Panc1 (cell line): ENCODE results near the gene MICA. TPM values are rescaled to one million over a fixed set of nuclear protein-coding genes. Genes with fewer than 3 reads are reported as not detected.

Experiments used
- ATAC-seq: fragments of 200-7000 bp; cut with Tn5 transposase; 2 replicates; pipeline ENCODE4 v1.9.1; 2020; ENCODE audit warnings: mild to moderate bottlenecking, moderate library complexity
- BruUV-seq: library from RNA; stranded (reverse); fragments of 400-500 nt; replicated peaks from 2 replicates; lab custom pipeline; 2021; lab: Mats Ljungman, UMichigan
- CTCF ChIA-PET: fragments of 300-600 bp; sonication (Branson Sonifier 250); formaldehyde crosslinking; loops from one replicate; lab custom pipeline; 2022; ENCODE audit warnings: antibody characterized with exemption; lab: Charles Lee
- POLR2A ChIA-PET: fragments of 300-600 bp; sonication (Branson Sonifier 250); formaldehyde crosslinking; loops from one replicate; lab custom pipeline; 2022; ENCODE audit warnings: antibody characterized with exemption; lab: Charles Lee
- DNase-seq: peaks from one replicate; pipeline ENCODE4 v3.0.0-alpha.2; 2010; ENCODE audit warnings: low read depth, low spot score
- H3K27ac ChIP-seq: 2 replicates; pipeline ENCODE4 v1.5.1; 2011; ENCODE audit warnings: mild to moderate bottlenecking, low read length, inconsistent platforms
- H3K27me3 ChIP-seq: fragments of 200-500 bp; sonication (Bioruptor generic); 2 replicates; pipeline ENCODE4 v1.6.0; 2014; ENCODE audit warnings: low read length, inconsistent platforms; ENCODE audit not compliant: control insufficient read depth, insufficient read depth
- H3K36me3 ChIP-seq: fragments of 200-500 bp; sonication (Bioruptor generic); 2 replicates; pipeline ENCODE4 v1.5.1; 2014; ENCODE audit warnings: inconsistent platforms, mild to moderate bottlenecking, low read length, moderate library complexity; ENCODE audit not compliant: control insufficient read depth, insufficient read depth
- H3K4me1 ChIP-seq: 2 replicates; pipeline ENCODE4 v1.5.1; 2011; ENCODE audit warnings: inconsistent platforms, mild to moderate bottlenecking, low read length, moderate library complexity; ENCODE audit not compliant: control insufficient read depth, insufficient read depth
- H3K4me3 ChIP-seq, 2 experiments: 2 replicates each; pipeline ENCODE4 v1.5.1; 2011 to 2012; ENCODE audit warnings: low read depth in 2 of 2, low read length in 2 of 2, mild to moderate bottlenecking in 2 of 2, inconsistent platforms in 1 of 2, moderate library complexity in 1 of 2
- H3K9me3 ChIP-seq: fragments of 200-500 bp; sonication (Bioruptor generic); 2 replicates; pipeline ENCODE4 v1.5.1; 2014; ENCODE audit warnings: low read depth, mild to moderate bottlenecking, inconsistent platforms, low read length, moderate library complexity; ENCODE audit not compliant: control insufficient read depth, insufficient read depth
- CTCF ChIP-seq: fragments of 450-650 bp; IDR thresholded peaks from 2 replicates; pipeline ENCODE4 v1.5.1; 2017; ENCODE audit warnings: mild to moderate bottlenecking
- POLR2AphosphoS5 ChIP-seq: IDR thresholded peaks from 2 replicates; pipeline ENCODE4 v1.6.1; 2012; ENCODE audit warnings: mild to moderate bottlenecking, low read depth, low read length, moderate library complexity
- REST ChIP-seq, 2 experiments: IDR thresholded peaks; 2 replicates each; pipeline ENCODE4 v1.6.1; 2011 to 2012; ENCODE audit warnings: low read depth in 2 of 2, control low read depth in 1 of 2, low read length in 1 of 2, mild to moderate bottlenecking in 1 of 2, moderate library complexity in 1 of 2; ENCODE audit not compliant: insufficient read depth in 1 of 2
- SIN3A ChIP-seq: IDR thresholded peaks from 2 replicates; pipeline ENCODE4 v1.6.1; 2012; ENCODE audit warnings: low read depth, mild to moderate bottlenecking, low read length, moderate library complexity, borderline replicate concordance; ENCODE audit not compliant: insufficient read depth
- TCF7L2 ChIP-seq: IDR thresholded peaks from 2 replicates; pipeline ENCODE4 v1.6.1; 2011; ENCODE audit warnings: mild to moderate bottlenecking, low read depth, low read length, inconsistent platforms
- in situ Hi-C: cut with HindIII; loops from 2 replicates; pipeline ENCODE4 v1.10.0; 2016; ENCODE audit warnings: low sequenced_read_pairs, low pct_unique_long_range_greater_than_20kb
- intact Hi-C: fragments of 100-400 bp; cut with micrococcal nuclease; formaldehyde crosslinking; loops from one replicate; pipeline ENCODE4 v1.10.0; 2022; ENCODE audit not compliant: unreplicated experiment
- total RNA-seq: library from RNA; stranded (reverse); gene quantifications from one replicate; pipeline ENCODE4 v1.2.1, GENCODE V29; 2021; ENCODE audit not compliant: unreplicated experiment

Gene MICA
- total RNA-seq, 1 experiment from 2014 or later = 33.9 TPM

- Histone ChIP-seq H3K4me3 (no peak overlapping the region), H3K27ac (no peak overlapping the region), H3K4me1 (no peaks in the 10 kb centered on the region), H3K27me3 (peaks cover 11% of the 10 kb centered on the region), H3K9me3 (no peaks in the 10 kb centered on the region), H3K36me3 (no peaks in the 10 kb centered on the region)
- in situ Hi-C loops (no loop called here), intact Hi-C loops (no loop called here)
- TF ChIP-seq POLR2AphosphoS5 (no peak), CTCF (no peak), SIN3A (no peak), TCF7L2 (no peak), REST (IDR thresholded peaks at IDR 0.05; ENCODE audit: insufficient read depth in 1 of 2, low read depth in 2 of 2, low read length in 1 of 2) (no peak)
- CTCF ChIA-PET = no interaction called here
- ATAC-seq = no peak
- no TSS peak for BruUV-seq
- DNase-seq = no peak
- POLR2A ChIA-PET = interaction anchor here (0.6 kb wide), 1 partner anchor 21 kb away, joined by 5 read pairs; no protein-coding TSS in a partner anchor
These were observed 23.5 kb upstream of the MICA start for GRCh38 chr6:31379850-31380249.

- DNase-seq (no peak), ATAC-seq (no peak)
- Histone ChIP-seq H3K27ac (no peak overlapping the region), H3K27me3 (peaks cover 2% of the 10 kb centered on the region), H3K4me3 (no peak overlapping the region), H3K36me3 (no peaks in the 10 kb centered on the region), H3K9me3 (no peaks in the 10 kb centered on the region), H3K4me1 (no peaks in the 10 kb centered on the region)
- in situ Hi-C loops = no loop called here
- no TSS peak for BruUV-seq
- CTCF ChIA-PET = no interaction called here
- intact Hi-C loops = no loop called here
- TF ChIP-seq REST (IDR thresholded peaks at IDR 0.05; ENCODE audit: insufficient read depth in 1 of 2, low read depth in 2 of 2, low read length in 1 of 2) (no peak), TCF7L2 (no peak), POLR2AphosphoS5 (no peak), SIN3A (no peak), CTCF (no peak)
- POLR2A ChIA-PET = no interaction called here
These were observed 21.7 kb upstream of the MICA start for GRCh38 chr6:31381666-31382065.
